GM19395 (cell line): ENCODE results near the gene CFAP45.

Experiments used
- ATAC-seq: cut with Tn5 transposase; IDR thresholded peaks from one replicate; pipeline ENCODE4 v1.9.1; 2021; ENCODE audit warnings: mild to moderate bottlenecking, moderate library complexity; ENCODE audit not compliant: unreplicated experiment

CFAP45 gene

DNA sequence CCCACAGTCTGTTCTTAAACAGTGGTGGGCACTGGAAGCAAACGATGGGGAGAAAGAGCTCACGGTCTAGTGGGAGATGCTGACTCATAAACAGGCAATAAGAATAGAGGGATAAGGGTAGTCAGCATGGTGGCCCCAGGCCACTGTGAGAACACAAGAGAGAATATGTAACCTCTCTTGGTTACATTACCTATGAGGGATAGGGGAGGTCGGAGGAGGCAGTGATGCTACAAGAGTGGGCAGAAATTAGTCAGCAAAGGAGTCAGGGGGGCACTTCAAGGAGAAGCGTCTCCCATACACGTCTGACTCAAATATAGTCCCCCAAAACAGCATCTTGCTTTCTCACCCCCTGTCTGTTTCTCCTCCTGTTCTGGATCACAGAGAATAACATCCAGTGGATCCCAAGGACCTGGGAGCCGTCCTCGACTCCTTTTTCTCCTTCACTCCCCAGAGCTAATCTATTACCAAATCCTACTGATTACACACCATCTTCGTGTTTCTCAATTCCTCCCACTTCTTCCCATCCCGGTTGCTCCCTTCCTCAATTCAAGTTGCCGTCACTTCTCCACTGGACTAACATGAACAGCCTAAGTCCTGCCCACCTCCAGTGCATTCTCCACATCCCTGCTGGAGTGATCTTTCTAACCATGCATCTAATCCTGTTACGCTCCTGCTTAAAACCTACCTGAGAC lies 71.2 kb downstream of the CFAP45 start:
- ATAC-seq, result no peak

DNA sequence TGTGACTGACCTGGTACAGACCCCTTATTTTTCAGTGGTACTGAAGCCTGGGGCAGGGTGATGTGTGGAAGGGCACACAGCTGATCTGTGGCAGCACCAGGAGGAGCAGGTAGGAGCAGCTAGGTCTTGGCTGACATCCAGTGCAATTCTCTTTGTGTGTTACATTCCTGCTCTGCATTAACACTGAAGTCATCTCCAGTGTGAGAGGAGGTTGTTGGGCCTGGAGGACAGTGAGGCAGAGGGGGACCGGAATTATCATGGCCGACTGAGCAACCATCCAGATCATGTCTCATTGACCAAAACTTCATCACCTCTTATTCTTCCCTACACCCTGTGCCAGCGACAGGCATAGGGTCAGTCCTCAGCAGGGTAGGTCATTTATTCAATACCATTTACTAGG lies 71.8 kb downstream of the CFAP45 start:
- no peak for ATAC-seq

DNA sequence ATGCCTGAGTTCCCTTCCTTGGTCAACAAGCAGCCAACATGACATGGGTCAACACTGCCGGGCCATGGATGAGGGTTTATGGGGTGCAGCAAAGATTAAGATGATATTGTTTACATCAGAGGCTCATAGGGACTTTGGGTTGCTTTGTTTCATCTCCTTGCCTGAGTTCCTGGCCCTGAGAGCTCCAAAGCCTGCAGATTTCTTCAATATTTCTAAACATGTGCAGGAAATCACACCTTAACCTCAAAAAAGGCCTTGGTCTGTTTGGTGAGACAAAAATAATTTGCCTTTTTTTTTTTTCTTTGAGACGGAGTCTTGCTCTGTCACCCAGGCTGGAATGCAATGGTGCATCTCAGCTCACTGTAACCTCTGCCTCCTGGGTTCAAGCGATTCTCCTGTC lies 72.4 kb downstream of the CFAP45 start:
- no peak for ATAC-seq

DNA sequence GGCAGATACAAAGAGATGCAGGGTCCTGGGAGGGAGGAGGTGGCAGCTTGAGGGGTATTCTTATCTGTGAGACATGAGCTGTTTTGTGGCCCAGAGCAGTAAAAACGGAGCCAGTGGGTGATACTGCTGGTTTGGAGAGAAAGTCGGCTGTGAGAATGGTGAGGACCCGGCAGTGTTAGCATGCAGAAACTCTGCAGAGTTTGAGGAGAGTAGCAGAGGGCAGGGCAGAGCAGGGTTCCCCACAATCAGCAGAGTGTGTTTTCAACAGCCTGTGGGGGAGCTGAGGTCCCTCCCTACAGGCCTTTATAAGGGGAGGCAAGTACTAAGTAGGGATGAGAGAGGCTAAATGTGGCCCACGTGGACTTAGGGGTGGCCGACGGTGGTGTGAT lies 72.9 kb downstream of the CFAP45 start:
- no peak for ATAC-seq

DNA sequence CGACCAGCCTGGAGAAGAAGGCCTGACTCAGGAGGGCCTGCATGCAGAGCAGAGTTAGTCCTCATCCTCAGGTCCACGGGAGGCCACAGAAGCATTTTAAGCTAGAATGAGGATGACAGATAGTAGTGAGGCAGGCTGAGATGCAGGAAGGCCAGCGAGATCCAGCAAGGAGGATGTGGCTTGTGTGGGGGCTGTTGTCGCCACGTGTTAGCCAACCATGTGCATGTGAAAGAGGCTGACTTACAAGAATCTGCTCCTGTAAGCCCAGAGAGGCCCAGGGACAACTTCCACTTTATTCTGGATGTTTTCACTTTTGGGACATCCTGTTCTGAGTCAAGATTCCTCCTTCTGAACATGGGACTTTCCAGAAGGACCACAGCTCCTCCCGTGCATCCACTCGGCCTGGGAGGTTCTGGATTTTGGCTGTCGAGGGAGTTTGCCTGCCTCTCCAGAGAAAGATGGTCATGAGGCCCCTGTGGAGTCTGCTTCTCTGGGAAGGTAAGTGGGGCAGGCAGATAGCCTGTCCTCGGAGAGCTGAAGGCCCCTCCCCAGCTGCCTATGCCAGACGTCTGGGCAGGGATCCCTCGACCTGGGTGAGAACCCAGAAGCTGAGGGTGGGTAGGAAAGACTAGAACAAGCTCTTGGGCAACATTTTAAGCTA lies 73.4 kb downstream of the CFAP45 start, which contains the start of gene SLAMF8:
Gene SLAMF8, plus strand, starts transcription at position 433 of the 661 bp plus-strand sequence. Its CDS starts 26 bp downstream, at position 459.
- no peak for ATAC-seq

DNA sequence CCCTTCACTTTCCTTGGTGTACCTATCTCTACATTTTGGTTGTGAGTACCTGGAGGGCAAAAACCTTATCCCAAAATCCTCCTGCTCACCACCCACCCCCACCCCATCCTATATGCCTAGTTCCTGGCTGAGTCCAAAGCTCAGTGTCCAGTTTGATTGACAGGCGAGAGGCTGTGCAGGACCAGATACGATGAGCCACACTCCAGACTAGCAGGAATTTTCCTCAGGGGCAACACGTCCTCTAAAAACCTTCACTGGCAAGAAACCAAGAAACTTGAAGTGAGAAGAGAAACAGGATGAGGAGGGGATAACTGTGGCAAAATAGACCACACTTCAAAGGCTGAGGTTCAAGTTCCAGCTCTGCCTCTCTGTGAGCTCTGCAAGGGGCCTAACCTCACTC lies 74.4 kb downstream of the CFAP45 start:
- ATAC-seq, result no peak

DNA sequence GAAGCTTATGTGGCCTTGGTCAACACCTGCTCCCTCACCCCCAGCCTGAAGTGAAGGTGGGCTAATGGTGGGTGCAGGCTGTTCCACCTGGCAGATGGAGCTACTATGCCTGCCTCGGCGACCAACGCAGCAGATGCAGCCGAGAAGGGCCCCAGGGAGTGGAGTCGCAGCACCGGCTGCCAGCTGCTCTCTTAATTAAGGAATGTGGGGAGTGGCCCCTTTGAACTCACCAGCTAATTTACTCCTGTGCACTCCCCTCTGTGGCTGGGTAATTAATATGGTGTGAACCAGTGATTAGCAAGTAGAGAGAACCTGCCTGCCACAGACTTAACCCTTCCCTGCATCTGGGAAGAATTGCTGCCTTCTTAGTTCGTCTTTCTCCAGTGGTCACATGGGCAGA lies 76.6 kb downstream of the CFAP45 start:
- ATAC-seq, result no peak
